HepG2 (cell line): ENCODE data around the gene SLC27A3. TPM values are rescaled to one million over a fixed set of nuclear protein-coding genes. Genes with fewer than 3 reads are reported as not detected.

ENCODE experiments used
- CAMTA2 ChIP-seq: sonication (generic); formaldehyde crosslinking; IDR thresholded peaks from 2 replicates; pipeline ENCODE4 v1.4.0; 2020; ENCODE audit warnings: mild to moderate bottlenecking, missing genetic modification reagents, borderline replicate concordance
- CREB1 ChIP-seq, 2 experiments: fragments of 450-650 bp in 1 of 2; IDR thresholded peaks; 2 replicates each; pipeline ENCODE4 v1.6.1; 2016 to 2017; ENCODE audit warnings: control low read depth in 1 of 2, mild to moderate bottlenecking in 1 of 2, missing compliant biosample characterization in 1 of 2, missing genetic modification characterization in 1 of 2
- DMAP1 ChIP-seq: IDR thresholded peaks from 2 replicates; pipeline ENCODE4 v1.6.1; 2016
- ELF4 ChIP-seq: sonication (generic); formaldehyde crosslinking; IDR thresholded peaks from 2 replicates; pipeline ENCODE4 v1.5.0; 2020; ENCODE audit warnings: missing genetic modification reagents, mild to moderate bottlenecking, moderate library complexity, borderline replicate concordance
- ERF ChIP-seq: IDR thresholded peaks from 2 replicates; pipeline ENCODE4 v1.6.1; 2018; ENCODE audit warnings: missing biosample characterization, missing genetic modification reagents
- NFYC ChIP-seq: IDR thresholded peaks from 2 replicates; pipeline ENCODE4 v1.6.1; 2016; ENCODE audit warnings: missing genetic modification reagents, missing compliant biosample characterization
- PHF20 ChIP-seq: sonication (generic); formaldehyde crosslinking; IDR thresholded peaks from 2 replicates; pipeline ENCODE4 v1.5.0; 2020; ENCODE audit warnings: mild to moderate bottlenecking, missing genetic modification reagents
- SALL1 ChIP-seq: sonication (generic); formaldehyde crosslinking; IDR thresholded peaks from 2 replicates; pipeline ENCODE4 v1.8.0; 2022; ENCODE audit warnings: mild to moderate bottlenecking, missing genetic modification reagents
- SOX6 ChIP-seq, 2 experiments: fragments of 450-650 bp in 1 of 2; sonication (generic) in 1 of 2; formaldehyde crosslinking in 1 of 2; IDR thresholded peaks; 2 replicates each; pipeline versions ENCODE4 v1.4.0 to v1.6.1; 2017 to 2020; ENCODE audit warnings: antibody characterized with exemption in 1 of 2, mild to moderate bottlenecking in 1 of 2, missing genetic modification reagents in 1 of 2
- XRCC5 ChIP-seq: fragments of 200-400 bp; formaldehyde crosslinking; optimal IDR thresholded peaks from 2 replicates; pipeline ENCODE3; 2017; ENCODE audit warnings: mild to moderate bottlenecking, low read length
- ZNF510 ChIP-seq: sonication (generic); formaldehyde crosslinking; IDR thresholded peaks from 2 replicates; pipeline ENCODE4 v1.4.0; 2020; ENCODE audit warnings: low read depth, mild to moderate bottlenecking, missing genetic modification reagents
- ZNF768 ChIP-seq: sonication (generic); formaldehyde crosslinking; IDR thresholded peaks from 2 replicates; pipeline ENCODE4 v1.4.0; 2020; ENCODE audit warnings: missing genetic modification reagents
- ZNF777 ChIP-seq: sonication (generic); formaldehyde crosslinking; IDR thresholded peaks from 2 replicates; pipeline ENCODE4 v1.4.0; 2020; ENCODE audit warnings: missing genetic modification reagents
- ZNF788 ChIP-seq: sonication (generic); formaldehyde crosslinking; IDR thresholded peaks from 2 replicates; pipeline ENCODE4 v1.5.0; 2020; ENCODE audit warnings: mild to moderate bottlenecking, missing genetic modification reagents, borderline replicate concordance
- ZSCAN25 ChIP-seq: sonication (generic); formaldehyde crosslinking; IDR thresholded peaks from 2 replicates; pipeline ENCODE4 v1.8.0; 2022; ENCODE audit warnings: mild to moderate bottlenecking, missing genetic modification reagents
- polyA plus RNA-seq, 8 experiments: library from polyadenylated mRNA; depleted of rRNA in 3 of 8; stranded (reverse) in 7 of 8; unstranded in 1 of 8; fragments of >200 nt; fragmentation: Illumina TruSeq in 4 of 8; extraction: Trizol in 4 of 8; gene quantifications; 2 replicates each; pipeline versions ENCODE4 v1.2.1 to v1.2.3, GENCODE V29; 2011 to 2016; ENCODE audit warnings: low read depth in 4 of 8, missing spikeins in 1 of 8, mixed read lengths in 1 of 8; ENCODE audit not compliant: insufficient read depth in 1 of 8
- total RNA-seq, 5 experiments: library from RNA; depleted of rRNA; stranded (reverse); fragments of >200 nt; fragmentation: Illumina TruSeq; extraction: Trizol; gene quantifications; 2 replicates each; pipeline ENCODE4 v1.2.3, GENCODE V29; 2016; ENCODE audit warnings: low read depth in 1 of 5
- TF ChIP-seq, protein P1 (sequence below): sonication (generic); formaldehyde crosslinking; IDR thresholded peaks from 2 replicates; pipeline ENCODE4 v1.4.0; 2020; ENCODE audit warnings: missing genetic modification reagents
- TF ChIP-seq, protein P2 (sequence below): IDR thresholded peaks from 2 replicates; pipeline ENCODE4 v1.6.1; 2016; ENCODE audit warnings: missing genetic modification reagents, missing compliant biosample characterization
- TF ChIP-seq, protein P3 (sequence below), 2 experiments: fragments of 450-650 bp in 1 of 2; sonication (generic) in 1 of 2; formaldehyde crosslinking in 1 of 2; IDR thresholded peaks; 2 replicates each; pipeline versions ENCODE4 v1.6.1 to v1.8.0; 2016 to 2022; ENCODE audit warnings: antibody characterized with exemption in 1 of 2, mild to moderate bottlenecking in 1 of 2, missing genetic modification reagents in 1 of 2

Gene SLC27A3
- total and polyA plus RNA-seq, 2 of the 13 experiments (the other 11 are each of a cell fraction or from before 2014, with no cell fraction given): 4.3 to 10.3 TPM

DNA sequence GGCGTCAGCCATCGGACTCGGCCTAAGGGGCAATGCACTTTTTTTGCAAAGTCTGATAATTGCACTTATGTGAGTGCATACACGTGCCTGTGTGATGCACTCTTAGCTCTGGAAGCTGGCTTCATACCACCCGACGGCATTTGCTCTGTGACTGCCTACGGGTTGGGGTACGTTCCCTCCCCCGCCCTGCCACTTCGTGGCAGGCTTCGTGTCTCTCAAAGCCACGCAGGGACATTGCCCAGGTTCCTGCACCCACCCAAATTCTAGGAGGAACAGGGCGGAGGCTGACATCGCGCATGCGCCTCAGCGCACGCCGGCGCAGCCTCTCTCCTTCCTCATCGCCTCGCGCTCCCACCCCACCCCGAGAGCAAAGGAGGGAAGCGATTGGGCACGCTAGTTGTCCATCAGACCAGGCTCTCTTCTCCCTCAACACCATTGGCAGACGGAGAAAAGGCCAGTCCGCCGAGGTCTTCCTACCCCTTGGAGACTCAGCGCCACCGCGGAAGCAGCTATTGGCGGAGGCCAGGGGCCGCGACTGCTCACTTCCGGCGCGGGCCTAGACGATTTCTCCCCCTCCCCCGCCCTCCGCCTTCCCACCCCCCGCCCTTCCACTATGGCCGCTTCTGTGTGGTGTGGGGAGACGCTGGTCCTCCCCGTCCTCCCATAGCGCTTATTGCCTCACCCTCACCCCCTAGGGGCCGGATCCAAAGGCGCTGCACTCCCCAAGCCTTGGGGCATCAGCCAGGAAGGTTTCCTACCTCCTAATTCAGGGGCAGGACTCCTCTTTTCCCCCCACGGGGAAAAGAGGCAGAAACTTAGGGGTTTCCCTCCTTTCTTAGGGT, 47.5 kb upstream of the SLC27A3 start, which contains the start of gene INTS3 (continued):
- peak; percentile 37; the same call in 1 of the 2 replicates for TF ChIP-seq SALL1 (CRISPR knock-in tag)
- 0 out of 2 replicates have a peak, but pooled peaks have one; percentile 51 for TF ChIP-seq ZNF768 (CRISPR knock-in tag)
- peak; percentile 74; the same call in 1 of the 2 replicates for TF ChIP-seq ELF4
- TF ChIP-seq CREB1 (IDR thresholded peaks at IDR 0.05): peak; percentile 74
- no peak; the same call in 1 of the 2 replicates for TF ChIP-seq CREB1 (CRISPR knock-in tag; IDR thresholded peaks at IDR 0.05)
- TF ChIP-seq ERF: 0 out of 2 replicates have a peak, but pooled peaks have one; percentile 29
- no peak for TF ChIP-seq SOX6 (IDR thresholded peaks at IDR 0.05)
- peak; percentile 43; the same call in 1 of the 2 replicates for TF ChIP-seq SOX6 (CRISPR knock-in tag; IDR thresholded peaks at IDR 0.05)
- peak; percentile 61 for TF ChIP-seq ZNF788
- TF ChIP-seq NFYC (CRISPR knock-in tag): peak; percentile 96
- no peak for TF ChIP-seq ZNF510 (CRISPR knock-in tag)
- peak; percentile 56; the same call in 1 of the 2 replicates for TF ChIP-seq CAMTA2 (CRISPR knock-in tag)
- TF ChIP-seq, protein P1, sequence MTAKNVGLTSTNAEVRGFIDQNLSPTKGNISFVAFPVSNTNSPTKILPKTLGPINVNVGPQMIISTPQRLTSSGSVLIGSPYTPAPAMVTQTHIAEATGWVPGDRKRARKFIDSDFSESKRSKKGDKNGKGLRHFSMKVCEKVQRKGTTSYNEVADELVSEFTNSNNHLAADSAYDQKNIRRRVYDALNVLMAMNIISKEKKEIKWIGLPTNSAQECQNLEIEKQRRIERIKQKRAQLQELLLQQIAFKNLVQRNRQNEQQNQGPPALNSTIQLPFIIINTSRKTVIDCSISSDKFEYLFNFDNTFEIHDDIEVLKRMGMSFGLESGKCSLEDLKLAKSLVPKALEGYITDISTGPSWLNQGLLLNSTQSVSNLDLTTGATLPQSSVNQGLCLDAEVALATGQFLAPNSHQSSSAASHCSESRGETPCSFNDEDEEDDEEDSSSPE (CRISPR knock-in tag): 0 out of 2 replicates have a peak, but pooled peaks have one; percentile 3
- TF ChIP-seq, protein P2, sequence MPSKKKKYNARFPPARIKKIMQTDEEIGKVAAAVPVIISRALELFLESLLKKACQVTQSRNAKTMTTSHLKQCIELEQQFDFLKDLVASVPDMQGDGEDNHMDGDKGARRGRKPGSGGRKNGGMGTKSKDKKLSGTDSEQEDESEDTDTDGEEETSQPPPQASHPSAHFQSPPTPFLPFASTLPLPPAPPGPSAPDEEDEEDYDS (CRISPR knock-in tag): peak; percentile 66
- TF ChIP-seq, protein P3, sequence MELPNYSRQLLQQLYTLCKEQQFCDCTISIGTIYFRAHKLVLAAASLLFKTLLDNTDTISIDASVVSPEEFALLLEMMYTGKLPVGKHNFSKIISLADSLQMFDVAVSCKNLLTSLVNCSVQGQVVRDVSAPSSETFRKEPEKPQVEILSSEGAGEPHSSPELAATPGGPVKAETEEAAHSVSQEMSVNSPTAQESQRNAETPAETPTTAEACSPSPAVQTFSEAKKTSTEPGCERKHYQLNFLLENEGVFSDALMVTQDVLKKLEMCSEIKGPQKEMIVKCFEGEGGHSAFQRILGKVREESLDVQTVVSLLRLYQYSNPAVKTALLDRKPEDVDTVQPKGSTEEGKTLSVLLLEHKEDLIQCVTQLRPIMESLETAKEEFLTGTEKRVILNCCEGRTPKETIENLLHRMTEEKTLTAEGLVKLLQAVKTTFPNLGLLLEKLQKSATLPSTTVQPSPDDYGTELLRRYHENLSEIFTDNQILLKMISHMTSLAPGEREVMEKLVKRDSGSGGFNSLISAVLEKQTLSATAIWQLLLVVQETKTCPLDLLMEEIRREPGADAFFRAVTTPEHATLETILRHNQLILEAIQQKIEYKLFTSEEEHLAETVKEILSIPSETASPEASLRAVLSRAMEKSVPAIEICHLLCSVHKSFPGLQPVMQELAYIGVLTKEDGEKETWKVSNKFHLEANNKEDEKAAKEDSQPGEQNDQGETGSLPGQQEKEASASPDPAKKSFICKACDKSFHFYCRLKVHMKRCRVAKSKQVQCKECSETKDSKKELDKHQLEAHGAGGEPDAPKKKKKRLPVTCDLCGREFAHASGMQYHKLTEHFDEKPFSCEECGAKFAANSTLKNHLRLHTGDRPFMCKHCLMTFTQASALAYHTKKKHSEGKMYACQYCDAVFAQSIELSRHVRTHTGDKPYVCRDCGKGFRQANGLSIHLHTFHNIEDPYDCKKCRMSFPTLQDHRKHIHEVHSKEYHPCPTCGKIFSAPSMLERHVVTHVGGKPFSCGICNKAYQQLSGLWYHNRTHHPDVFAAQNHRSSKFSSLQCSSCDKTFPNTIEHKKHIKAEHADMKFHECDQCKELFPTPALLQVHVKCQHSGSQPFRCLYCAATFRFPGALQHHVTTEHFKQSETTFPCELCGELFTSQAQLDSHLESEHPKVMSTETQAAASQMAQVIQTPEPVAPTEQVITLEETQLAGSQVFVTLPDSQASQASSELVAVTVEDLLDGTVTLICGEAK (IDR thresholded peaks at IDR 0.05): no peak
- TF ChIP-seq, protein P3 (CRISPR knock-in tag; IDR thresholded peaks at IDR 0.05): 0 out of 2 replicates have a peak, but pooled peaks have one; percentile 29
- TF ChIP-seq ZNF777 (CRISPR knock-in tag): peak; percentile 48; the same call in 1 of the 2 replicates
- peak; percentile 61; the same call in 1 of the 2 replicates for TF ChIP-seq DMAP1 (CRISPR knock-in tag)
- peak; percentile 38 for TF ChIP-seq XRCC5
- peak; percentile 84 for TF ChIP-seq PHF20 (CRISPR knock-in tag)
- TF ChIP-seq ZSCAN25: no peak
